ENCODE data around the gene RSU1.

DNA sequence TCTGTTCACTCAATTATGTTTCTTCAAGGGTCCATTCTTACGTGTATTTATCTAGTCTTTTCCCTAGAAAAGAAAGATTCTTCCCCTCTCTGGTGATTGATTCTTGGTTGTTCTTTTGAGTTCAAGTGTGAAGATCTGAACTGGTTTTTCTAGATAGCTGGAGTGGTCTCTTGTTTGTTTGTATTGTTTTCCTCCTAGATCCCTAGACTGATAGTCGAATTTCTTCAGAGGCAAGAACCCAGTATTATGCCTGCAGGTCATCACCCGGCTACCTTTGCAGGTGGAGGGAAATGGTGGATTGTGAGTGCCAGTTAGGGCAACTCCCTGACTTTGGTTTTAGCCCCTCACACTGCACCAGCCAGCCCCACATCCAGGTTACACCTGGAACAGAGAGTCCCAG is 2.2 kb upstream of the RSU1 start:
- TF ChIP-seq, protein P1, sequence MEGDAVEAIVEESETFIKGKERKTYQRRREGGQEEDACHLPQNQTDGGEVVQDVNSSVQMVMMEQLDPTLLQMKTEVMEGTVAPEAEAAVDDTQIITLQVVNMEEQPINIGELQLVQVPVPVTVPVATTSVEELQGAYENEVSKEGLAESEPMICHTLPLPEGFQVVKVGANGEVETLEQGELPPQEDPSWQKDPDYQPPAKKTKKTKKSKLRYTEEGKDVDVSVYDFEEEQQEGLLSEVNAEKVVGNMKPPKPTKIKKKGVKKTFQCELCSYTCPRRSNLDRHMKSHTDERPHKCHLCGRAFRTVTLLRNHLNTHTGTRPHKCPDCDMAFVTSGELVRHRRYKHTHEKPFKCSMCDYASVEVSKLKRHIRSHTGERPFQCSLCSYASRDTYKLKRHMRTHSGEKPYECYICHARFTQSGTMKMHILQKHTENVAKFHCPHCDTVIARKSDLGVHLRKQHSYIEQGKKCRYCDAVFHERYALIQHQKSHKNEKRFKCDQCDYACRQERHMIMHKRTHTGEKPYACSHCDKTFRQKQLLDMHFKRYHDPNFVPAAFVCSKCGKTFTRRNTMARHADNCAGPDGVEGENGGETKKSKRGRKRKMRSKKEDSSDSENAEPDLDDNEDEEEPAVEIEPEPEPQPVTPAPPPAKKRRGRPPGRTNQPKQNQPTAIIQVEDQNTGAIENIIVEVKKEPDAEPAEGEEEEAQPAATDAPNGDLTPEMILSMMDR (IDR thresholded peaks at IDR 0.05 in 8 of 11, conservative IDR thresholded peaks at IDR 0.05 in 3 of 11): no peak
- no peak for TF ChIP-seq POLR2A (IDR thresholded peaks at IDR 0.05)

Data from spleen (tissue), 7 donors.